Measurements from ENCODE around the gene ULK3. TPM values are rescaled to one million over a fixed set of nuclear protein-coding genes. Genes with fewer than 3 reads are reported as not detected.

ULK3 gene
- total RNA-seq, 4 donors from 2014 or later = 53.3 to 113 (median 60.9) TPM

DNA sequence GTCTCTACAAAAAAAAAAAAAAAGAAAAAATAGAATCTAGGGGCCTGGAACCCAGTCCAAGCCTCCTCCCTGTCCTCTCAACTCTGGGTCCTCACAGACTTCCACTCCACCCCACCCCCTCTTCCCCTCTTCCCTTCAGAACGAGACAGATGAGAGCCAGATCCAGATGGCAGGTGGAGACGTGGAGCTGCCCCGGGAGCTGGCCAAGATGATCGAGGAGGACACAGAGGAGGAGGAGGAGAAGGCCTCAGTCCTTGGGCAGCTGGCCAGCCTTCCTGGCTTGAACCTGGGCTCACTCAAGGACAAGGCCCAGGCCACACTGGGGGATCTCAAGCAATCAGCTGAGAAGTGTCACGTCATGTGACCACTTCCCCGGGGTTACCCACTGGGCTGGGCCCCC, 13.0 kb downstream of the ULK3 start:
- whole genome bisulfite sequencing, 2 donors = 63 to 76% methylated on average over 2 to 6 of the region's 6 CpGs
- Histone ChIP-seq H3K9me3 (no peaks in the 10 kb centered on the region), H3K4me1 (peaks cover 0 to 23% (median 0%) of the 10 kb centered on the region in 3 donors), H3K36me3 (no peaks in the 10 kb centered on the region), H3K27ac (no peak overlapping the region), H3K27me3 (peaks cover 0 to 49% (median 2%) of the 10 kb centered on the region in 4 donors), H3K4me3 (no peak overlapping the region)
- no peak for TF ChIP-seq POLR2A (IDR thresholded peaks at IDR 0.05)
- TF ChIP-seq, protein P1, sequence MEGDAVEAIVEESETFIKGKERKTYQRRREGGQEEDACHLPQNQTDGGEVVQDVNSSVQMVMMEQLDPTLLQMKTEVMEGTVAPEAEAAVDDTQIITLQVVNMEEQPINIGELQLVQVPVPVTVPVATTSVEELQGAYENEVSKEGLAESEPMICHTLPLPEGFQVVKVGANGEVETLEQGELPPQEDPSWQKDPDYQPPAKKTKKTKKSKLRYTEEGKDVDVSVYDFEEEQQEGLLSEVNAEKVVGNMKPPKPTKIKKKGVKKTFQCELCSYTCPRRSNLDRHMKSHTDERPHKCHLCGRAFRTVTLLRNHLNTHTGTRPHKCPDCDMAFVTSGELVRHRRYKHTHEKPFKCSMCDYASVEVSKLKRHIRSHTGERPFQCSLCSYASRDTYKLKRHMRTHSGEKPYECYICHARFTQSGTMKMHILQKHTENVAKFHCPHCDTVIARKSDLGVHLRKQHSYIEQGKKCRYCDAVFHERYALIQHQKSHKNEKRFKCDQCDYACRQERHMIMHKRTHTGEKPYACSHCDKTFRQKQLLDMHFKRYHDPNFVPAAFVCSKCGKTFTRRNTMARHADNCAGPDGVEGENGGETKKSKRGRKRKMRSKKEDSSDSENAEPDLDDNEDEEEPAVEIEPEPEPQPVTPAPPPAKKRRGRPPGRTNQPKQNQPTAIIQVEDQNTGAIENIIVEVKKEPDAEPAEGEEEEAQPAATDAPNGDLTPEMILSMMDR (IDR thresholded peaks at IDR 0.05) = no peak
- DNase-seq = no peak
- intact Hi-C loops (cut with DNase I) = no loop called here

GRCh38 chr15:74829486-74829885, 13.5 kb downstream of the ULK3 start:
- intact Hi-C loops (cut with DNase I) = no loop called here
- H3K36me3 ChIP-seq = no peaks in the 10 kb centered on the region
- H3K27ac ChIP-seq = no peak overlapping the region
- no peaks in the 10 kb centered on the region for H3K9me3 ChIP-seq
- TF ChIP-seq, protein P1 (IDR thresholded peaks at IDR 0.05) = no peak
- no peak for TF ChIP-seq POLR2A (IDR thresholded peaks at IDR 0.05)
- no peak for DNase-seq
- H3K4me1 ChIP-seq = peaks cover 0 to 23% (median 0%) of the 10 kb centered on the region in 3 donors
- H3K27me3 ChIP-seq = peaks cover 0 to 50% (median 2%) of the 10 kb centered on the region in 4 donors
- H3K4me3 ChIP-seq = no peak overlapping the region
- WGBS, 2 donors = 31 to 33% methylated on average over 3 of the region's 3 CpGs

- intact Hi-C loops (cut with DNase I) = no loop called here
- no peaks in the 10 kb centered on the region for H3K9me3 ChIP-seq
- TF ChIP-seq, protein P1 (IDR thresholded peaks at IDR 0.05) = no peak
- TF ChIP-seq POLR2A (IDR thresholded peaks at IDR 0.05) = no peak
- no peak for DNase-seq
- H3K27me3 ChIP-seq = peaks cover 0 to 56% (median 2%) of the 10 kb centered on the region in 4 donors
- H3K36me3 ChIP-seq = no peaks in the 10 kb centered on the region
- no peak overlapping the region for H3K27ac ChIP-seq
- no peak overlapping the region for H3K4me3 ChIP-seq
- H3K4me1 ChIP-seq = peaks cover 0 to 23% (median 0%) of the 10 kb centered on the region in 3 donors
- WGBS, 2 donors = 69 to 76% methylated on average over 4 to 6 of the region's 6 CpGs
Observed at GRCh38 chr15:74828835-74829234, 14.1 kb downstream of the ULK3 start.

GRCh38 chr15:74827614-74828013, 15.3 kb downstream of the ULK3 start:
- DNase-seq = no peak
- WGBS, 2 donors = 45 to 60% methylated on average over 1 to 5 of the region's 5 CpGs

DNA sequence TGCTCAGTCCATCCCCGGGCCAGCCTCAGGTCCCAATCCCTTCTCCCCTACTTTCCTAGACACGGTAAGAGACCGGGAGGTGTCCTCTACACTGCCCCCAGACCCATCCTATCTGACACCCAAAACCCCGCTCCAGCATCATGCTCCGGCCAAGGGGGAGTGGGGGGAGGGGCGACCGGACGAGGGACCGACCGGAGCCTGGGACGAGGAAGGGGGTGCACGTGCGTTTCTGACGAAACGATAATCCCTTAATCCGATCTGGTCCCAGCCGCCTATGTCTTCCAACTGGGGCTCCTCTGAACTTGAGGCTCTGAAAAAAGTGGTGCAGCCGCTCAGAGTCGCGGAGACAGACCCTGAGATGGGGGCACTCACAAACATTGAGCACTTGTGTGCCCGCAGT, 16.0 kb downstream of the ULK3 start:
- intact Hi-C loops (cut with DNase I) = no loop called here
- H3K27ac ChIP-seq = no peak overlapping the region
- peaks cover 0 to 19% (median 0%) of the 10 kb centered on the region in 3 donors for H3K4me1 ChIP-seq
- no peaks in the 10 kb centered on the region for H3K36me3 ChIP-seq
- H3K27me3 ChIP-seq = peaks cover 0 to 56% (median 2%) of the 10 kb centered on the region in 4 donors
- no peak for DNase-seq
- 14 to 18% methylated on average over 8 to 11 of the region's 21 CpGs for WGBS, 2 donors
- no peaks in the 10 kb centered on the region for H3K9me3 ChIP-seq
- no peak overlapping the region for H3K4me3 ChIP-seq
- no peak for TF ChIP-seq POLR2A (IDR thresholded peaks at IDR 0.05)
- TF ChIP-seq, protein P1 (IDR thresholded peaks at IDR 0.05) = no peak

More at GRCh38 chr15:74827614-74828013, 15.3 kb downstream of the ULK3 start:
- H3K27ac ChIP-seq = no peak overlapping the region
- no peaks in the 10 kb centered on the region for H3K9me3 ChIP-seq
- no peaks in the 10 kb centered on the region for H3K36me3 ChIP-seq
- no peak overlapping the region for H3K4me3 ChIP-seq
- intact Hi-C loops (cut with DNase I) = no loop called here
- H3K4me1 ChIP-seq = peaks cover 0 to 23% (median 0%) of the 10 kb centered on the region in 3 donors
- H3K27me3 ChIP-seq = peaks cover 0 to 56% (median 2%) of the 10 kb centered on the region in 4 donors
- TF ChIP-seq POLR2A (IDR thresholded peaks at IDR 0.05) = no peak
- TF ChIP-seq, protein P1 (IDR thresholded peaks at IDR 0.05) = no peak

Data from esophagus squamous epithelium (tissue), 5 donors.